HG03135 (cell line): ENCODE measurements around the gene PPP1R14D.

Experiments
- ATAC-seq: cut with Tn5 transposase; IDR thresholded peaks from one replicate; pipeline ENCODE4 v1.9.1; 2021; ENCODE audit warnings: mild to moderate bottlenecking, moderate library complexity; ENCODE audit not compliant: unreplicated experiment

Gene PPP1R14D

GRCh38 chr15:40853241-40853890 lies 24.9 kb upstream of the PPP1R14D start:
- ATAC-seq = no peak

- ATAC-seq = no peak
Measured at GRCh38 chr15:40852529-40852928, 24.0 kb upstream of the PPP1R14D start.

GRCh38 chr15:40850576-40851112 lies 22.1 kb upstream of the PPP1R14D start:
- no peak for ATAC-seq

- no peak for ATAC-seq
Measured at GRCh38 chr15:40847223-40847961, 18.9 kb upstream of the PPP1R14D start.

- ATAC-seq = no peak
Measured at GRCh38 chr15:40846841-40847222, 18.3 kb upstream of the PPP1R14D start.

- no peak for ATAC-seq
Measured at GRCh38 chr15:40845511-40846284, 17.2 kb upstream of the PPP1R14D start.

GRCh38 chr15:40845036-40845435 lies 16.5 kb upstream of the PPP1R14D start:
- no peak for ATAC-seq

GRCh38 chr15:40844696-40845030 lies 16.2 kb upstream of the PPP1R14D start:
- ATAC-seq = no peak

GRCh38 chr15:40843885-40844695 lies 15.6 kb upstream of the PPP1R14D start, which contains the start of gene SPINT1:
TSS of gene SPINT1 (plus strand) at chr15:40844048. CDS start at chr15:40844555, 507 bp downstream.
- no peak for ATAC-seq

GRCh38 chr15:40843261-40843884 lies 14.9 kb upstream of the PPP1R14D start:
- ATAC-seq = no peak

- ATAC-seq = no peak
Measured at GRCh38 chr15:40841741-40842140, 13.2 kb upstream of the PPP1R14D start.

GRCh38 chr15:40838756-40839155 lies 10.2 kb upstream of the PPP1R14D start:
- no peak for ATAC-seq

- ATAC-seq = no peak
Measured at GRCh38 chr15:40836020-40836419, 7.5 kb upstream of the PPP1R14D start.

GRCh38 chr15:40832903-40833302 lies 4.4 kb upstream of the PPP1R14D start:
- ATAC-seq = no peak

- ATAC-seq = no peak
Measured at GRCh38 chr15:40831861-40832260, 3.4 kb upstream of the PPP1R14D start.

GRCh38 chr15:40830884-40831283 lies 2.4 kb upstream of the PPP1R14D start:
- ATAC-seq = no peak

- ATAC-seq = no peak
Measured at GRCh38 chr15:40829115-40829514, 607 bp upstream of the PPP1R14D start.

GRCh38 chr15:40826423-40827075 lies 2.0 kb downstream of the PPP1R14D start:
- no peak for ATAC-seq

GRCh38 chr15:40825661-40826422 lies 2.7 kb downstream of the PPP1R14D start:
- ATAC-seq = no peak
